Measurements from ENCODE around the gene UBL5.
"Not testable (repeated sequence)": the region's sequence is repeated elsewhere in the genome, so short reads cannot be mapped to it uniquely, and the experiment has no call there.

Gene UBL5

GRCh38 chr19:9827289-9828238, at the start of gene UBL5:
Gene UBL5 (plus strand): TSS chr19:9827918. CDS start chr19:9828338, 420 bp downstream.
- DNase-seq (ENCODE audit: low read depth in 2 of 2) = peak; percentile 82 to 84

DNA sequence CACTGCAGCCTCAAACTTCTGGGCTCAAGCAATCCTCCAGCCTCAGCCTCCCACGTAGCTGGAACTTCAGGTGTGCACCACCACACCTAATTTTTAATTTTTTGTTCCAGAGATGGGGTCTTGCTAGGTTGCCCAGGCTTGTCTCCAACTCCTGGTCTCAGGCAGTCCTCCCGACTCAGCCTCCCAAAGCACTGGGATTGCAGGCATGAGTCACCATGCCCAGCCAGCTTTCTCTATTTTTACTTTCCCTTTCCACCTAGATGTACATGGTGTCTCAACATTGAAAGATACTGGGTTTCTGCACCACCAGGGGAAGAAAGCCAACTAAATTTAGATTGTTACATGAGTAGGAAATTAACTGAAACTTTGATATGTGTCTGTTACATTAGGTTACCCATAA, 45.4 kb upstream of the UBL5 start:
- DNase-seq (ENCODE audit: low read depth in 2 of 2) = no peak

DNA sequence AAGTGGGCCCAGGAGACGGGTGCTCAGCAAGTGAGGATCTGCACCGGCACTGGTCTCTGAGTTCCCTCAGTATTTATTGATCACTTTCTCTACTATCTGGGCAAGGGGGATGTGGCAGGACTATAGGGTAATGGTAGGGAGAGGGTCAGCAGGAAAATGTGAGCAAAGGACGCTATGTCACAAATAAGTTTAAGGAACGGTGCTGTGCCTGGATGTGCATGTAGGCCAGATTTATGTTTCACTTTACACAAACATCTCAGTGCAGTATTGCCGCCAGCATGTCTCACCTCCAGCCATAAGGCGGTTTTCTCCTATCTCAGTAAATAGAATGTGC, 43.6 kb upstream of the UBL5 start:
- DNase-seq (ENCODE audit: low read depth in 2 of 2) = not testable (repeated sequence)

DNA sequence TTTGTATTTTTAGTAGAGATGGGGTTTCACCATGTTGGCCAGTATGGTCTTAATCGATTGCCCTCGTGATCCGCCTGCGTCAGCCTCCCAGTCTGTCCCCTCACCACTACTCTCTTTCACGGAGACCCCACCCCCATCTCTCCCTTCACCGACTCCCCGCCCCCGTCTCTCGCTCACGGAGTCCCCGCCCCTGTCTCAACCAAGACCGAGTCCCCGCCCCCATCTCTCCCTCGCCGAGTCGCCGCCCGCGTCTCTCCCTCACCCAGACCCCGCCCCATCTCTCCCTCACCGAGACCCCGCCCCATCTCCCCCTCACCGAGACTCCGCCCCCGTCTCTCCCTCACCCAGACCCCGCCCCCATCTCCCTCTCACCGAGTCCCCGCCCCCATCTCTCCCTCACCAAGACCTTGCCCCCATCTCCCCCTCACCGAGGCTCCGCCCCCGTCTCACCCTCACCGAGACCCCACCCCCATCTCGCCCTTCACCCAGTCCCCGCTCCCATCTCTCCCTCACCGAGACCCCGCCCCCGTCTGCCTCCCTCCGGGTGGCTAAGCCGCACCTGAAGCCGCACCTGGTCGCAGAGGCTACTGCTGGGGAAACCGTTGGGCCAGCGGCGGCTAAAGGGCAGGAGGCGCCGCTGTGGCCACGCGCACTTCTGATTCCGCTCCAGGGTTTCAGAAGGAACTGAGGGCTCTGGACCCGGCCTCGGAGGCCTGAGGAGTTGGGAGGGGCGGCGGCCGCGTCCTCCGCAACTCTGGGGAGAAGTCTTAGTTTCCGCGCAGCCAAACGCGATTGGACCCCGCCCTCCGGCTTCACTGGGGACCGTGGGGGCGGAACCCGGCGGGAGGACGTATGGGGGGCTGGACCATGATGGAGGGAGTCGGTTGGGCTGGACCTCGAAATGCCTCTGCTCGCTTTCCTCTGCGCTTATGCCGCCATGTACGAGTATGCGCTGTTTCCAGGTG, 42.1 kb upstream of the UBL5 start:
- peak; percentile 98 to 99 for DNase-seq (ENCODE audit: low read depth in 2 of 2)

- no peak for DNase-seq (ENCODE audit: low read depth in 2 of 2)
Measured at GRCh38 chr19:9786342-9786741, 41.4 kb upstream of the UBL5 start.

- DNase-seq (ENCODE audit: low read depth in 2 of 2) = no peak
Measured at GRCh38 chr19:9786819-9787218, 40.9 kb upstream of the UBL5 start.

GRCh38 chr19:9788604-9789003, 39.1 kb upstream of the UBL5 start:
- not testable (repeated sequence) for DNase-seq (ENCODE audit: low read depth in 2 of 2)

DNA sequence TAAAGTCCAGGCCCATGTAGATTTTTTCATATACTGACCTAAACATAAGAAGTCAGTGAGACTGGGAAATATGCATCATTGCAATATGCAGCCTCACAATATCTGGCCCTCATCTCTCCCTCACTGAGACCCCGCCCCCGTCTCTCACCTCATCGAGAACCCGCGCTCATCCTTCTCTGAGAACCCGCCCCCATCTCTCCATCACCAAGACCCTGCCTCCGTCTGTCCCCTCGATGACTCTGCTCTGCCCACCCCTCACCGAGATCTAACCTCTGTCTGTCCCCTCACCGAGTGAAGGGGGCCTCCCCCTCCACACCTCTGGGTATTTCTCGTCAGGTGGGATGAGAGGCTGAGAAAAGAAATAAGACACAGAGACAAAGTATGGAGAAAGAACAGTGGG, 38.7 kb upstream of the UBL5 start:
- no peak for DNase-seq (ENCODE audit: low read depth in 2 of 2)

- DNase-seq (ENCODE audit: low read depth in 2 of 2) = not testable (repeated sequence)
Measured at GRCh38 chr19:9789579-9789978, 38.1 kb upstream of the UBL5 start.

DNA sequence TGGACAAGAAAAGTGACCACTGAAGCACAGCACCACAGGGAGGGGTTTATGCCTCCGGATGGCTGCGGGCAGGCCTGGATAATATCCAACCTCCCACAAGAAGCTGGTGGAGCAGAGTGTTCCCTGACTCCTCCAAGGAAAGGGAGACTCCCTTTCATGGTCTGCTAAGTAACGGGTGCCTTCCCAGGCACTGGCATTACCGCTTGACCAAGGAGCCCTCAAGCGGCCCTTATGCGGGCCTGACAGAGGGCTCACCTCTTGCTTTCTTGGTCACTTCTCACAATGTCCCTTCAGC, 36.7 kb upstream of the UBL5 start:
- DNase-seq (ENCODE audit: low read depth in 2 of 2) = not testable (repeated sequence)

DNA sequence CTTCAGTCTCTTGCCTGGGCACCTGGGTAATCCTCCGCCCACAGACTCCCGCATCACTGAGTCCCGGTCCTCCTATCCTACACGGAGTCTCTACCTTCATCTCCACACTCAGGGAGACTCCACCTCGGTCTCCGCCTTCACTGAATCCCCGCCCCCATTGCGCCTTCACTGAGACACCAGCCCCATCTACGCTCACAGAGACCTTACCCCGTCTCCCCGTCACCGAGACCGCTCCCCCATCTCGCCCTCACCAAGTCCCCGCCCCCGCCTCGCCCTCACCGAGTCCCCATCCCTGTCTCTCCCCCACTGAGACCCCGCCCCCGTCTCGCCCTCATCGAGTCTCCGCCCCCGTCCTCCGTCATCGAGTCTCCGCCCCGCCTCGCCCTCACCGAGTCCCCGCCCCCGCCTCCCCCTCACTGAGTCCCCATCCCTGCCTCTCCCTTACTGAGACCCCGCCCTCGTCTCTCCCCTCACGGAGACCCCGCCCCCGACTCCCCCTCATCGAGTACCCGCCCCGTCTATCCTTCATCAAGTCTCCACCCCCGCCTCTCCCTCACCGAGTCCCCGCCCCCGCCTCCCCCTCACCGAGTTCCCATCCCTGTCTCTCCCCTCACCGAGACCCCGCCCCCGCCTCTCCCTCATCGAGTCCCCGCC, 36.0 kb upstream of the UBL5 start:
- peak; percentile 87 to 89 for DNase-seq (ENCODE audit: low read depth in 2 of 2)

DNA sequence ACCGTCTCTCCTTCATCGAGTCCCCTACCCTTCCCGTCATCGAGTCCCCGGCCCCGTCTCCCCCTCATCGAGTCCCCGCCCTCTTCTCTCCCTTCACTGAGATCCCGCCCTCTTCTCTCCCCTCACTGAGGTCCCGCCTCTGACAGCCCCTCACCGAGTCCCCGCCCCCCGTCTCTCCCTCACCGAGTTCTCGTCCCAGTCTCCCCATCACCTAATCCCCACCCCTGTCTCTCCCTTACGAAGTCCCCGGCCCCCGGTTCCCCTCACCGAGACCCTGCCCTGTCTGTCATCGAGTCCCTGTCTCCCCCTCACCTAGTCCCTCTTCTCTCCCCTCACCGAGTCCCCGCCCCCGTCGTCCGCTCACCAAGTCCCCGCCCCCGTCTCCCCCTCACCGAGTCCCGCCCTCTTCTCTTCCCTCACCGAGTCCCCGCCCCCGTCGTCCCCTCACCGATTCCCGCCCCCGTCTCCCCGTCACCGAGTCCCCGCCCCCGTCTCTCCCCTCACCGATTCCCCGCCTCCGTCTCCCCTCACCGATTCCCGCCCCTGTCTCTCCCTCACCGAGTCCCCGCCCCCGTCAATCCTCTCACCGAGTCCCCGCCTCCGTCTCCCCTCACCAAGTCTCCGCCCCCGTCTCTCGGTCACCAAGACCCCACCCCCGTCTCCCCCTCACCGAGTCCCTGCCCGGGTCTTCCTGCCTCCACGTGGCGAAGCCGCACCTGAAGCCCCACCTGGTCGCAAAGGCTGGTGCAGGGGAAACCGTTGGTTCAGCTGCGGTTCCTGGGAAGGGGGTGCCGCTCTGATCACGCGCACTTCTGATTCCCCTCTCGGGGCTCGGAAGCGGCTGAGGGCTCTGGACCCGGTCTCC, 35.3 kb upstream of the UBL5 start:
- peak; percentile 88 to 89 for DNase-seq (ENCODE audit: low read depth in 2 of 2)

GRCh38 chr19:9793071-9793591, 34.6 kb upstream of the UBL5 start:
- peak; percentile 34 to 36 for DNase-seq (ENCODE audit: low read depth in 2 of 2)

GRCh38 chr19:9796113-9796773, 31.5 kb upstream of the UBL5 start:
- DNase-seq (ENCODE audit: low read depth in 2 of 2) = peak; percentile 72 to 75

DNA sequence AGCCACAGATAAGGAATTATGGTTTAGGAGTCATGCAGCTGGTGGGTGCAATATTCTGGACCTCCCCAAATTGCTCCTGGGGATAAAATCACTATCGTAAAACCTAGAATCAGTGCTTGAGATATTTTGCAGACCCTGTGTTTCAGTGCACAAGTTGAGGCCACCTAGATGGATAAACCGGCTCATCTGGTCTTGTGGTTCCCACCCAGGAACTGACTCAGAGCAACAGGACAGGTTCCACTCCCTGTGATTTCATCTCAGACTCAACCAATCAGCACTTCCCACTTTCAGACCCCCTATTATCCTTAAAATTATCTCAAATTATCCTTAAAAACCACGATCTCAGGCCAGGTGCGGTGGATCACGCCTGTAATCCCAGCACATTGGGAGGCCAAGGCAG, 29.8 kb upstream of the UBL5 start:
- DNase-seq (ENCODE audit: low read depth in 2 of 2) = no peak

- no peak for DNase-seq (ENCODE audit: low read depth in 2 of 2)
Measured at GRCh38 chr19:9799162-9799561, 28.6 kb upstream of the UBL5 start.

DNA sequence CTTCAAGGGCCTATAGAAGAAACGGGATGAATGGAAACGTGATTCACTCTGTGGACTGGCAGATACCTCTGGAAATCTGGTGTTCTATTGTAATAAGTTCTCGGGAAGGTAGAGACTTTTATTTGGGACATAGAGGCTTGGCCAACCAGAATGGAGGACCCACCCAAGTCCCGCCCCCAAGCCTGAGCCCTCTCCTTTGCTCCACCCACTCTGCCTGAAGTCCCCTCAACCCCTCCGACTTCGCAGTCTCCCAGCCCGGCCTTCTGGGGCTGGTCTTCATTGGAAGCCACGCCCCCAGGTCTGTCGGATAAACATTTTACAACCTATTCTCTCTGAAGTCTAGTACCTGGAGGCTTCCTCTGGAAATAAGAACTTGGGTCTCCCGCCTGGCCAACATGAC, 25.7 kb upstream of the UBL5 start:
- no peak for DNase-seq (ENCODE audit: low read depth in 2 of 2)

DNA sequence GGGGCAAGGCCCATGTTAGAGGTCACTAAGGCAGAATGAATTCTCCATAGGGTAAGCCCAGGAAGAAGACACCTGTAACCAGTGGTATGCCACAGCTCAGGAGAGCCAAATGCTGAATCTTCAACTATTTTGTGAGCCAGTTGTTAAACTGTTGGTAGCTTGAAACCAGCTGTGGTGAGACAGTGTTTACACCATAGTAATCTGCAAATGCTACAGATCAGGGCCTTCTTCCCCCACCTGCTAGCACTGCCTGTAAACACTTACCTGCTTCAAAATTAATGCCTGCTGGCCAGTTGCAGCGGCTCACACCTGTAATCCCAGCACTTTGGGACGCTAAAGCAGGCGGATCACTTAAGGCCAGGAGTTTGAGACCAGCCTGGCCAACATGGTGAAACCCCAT, 20.9 kb upstream of the UBL5 start:
- DNase-seq (ENCODE audit: low read depth in 2 of 2) = no peak

- no peak for DNase-seq (ENCODE audit: low read depth in 2 of 2)
Measured at GRCh38 chr19:9808855-9809824, 18.6 kb upstream of the UBL5 start.

Measured in activated CD4-positive, alpha-beta T cell treated with anti-CD3 and anti-CD28 coated beads for 24 hours (primary cell).